Stimulated activated CD4-positive, alpha-beta T cell treated with anti-CD3 and anti-CD28 coated beads, Interleukin-1b, Interleukin-23, amount 100 ng/mL, for 24 hours (primary cell): Measurements from ENCODE around the gene TBX2.
A peak's percentile ranks its signal among the peaks of the same experiment; 100 is the strongest.

Experiments
- DNase-seq, 4 experiments: peaks; one replicate each; pipeline ENCODE4 v3.0.0-alpha.2; 2020; ENCODE audit warnings: low read depth in 4 of 4, low spot score in 1 of 4

TBX2 gene

GRCh38 chr17:61402073-61402541, 2.5 kb downstream of the TBX2 start:
- DNase-seq: no peak

GRCh38 chr17:61402978-61403800, 3.5 kb downstream of the TBX2 start:
- DNase-seq: no peak

- no peak for DNase-seq
Measured at GRCh38 chr17:61403801-61404662, 4.4 kb downstream of the TBX2 start.

GRCh38 chr17:61404663-61404912, 4.9 kb downstream of the TBX2 start:
- no peak for DNase-seq

- DNase-seq: no peak
Measured at GRCh38 chr17:61404913-61405685, 5.5 kb downstream of the TBX2 start.

- no peak for DNase-seq
Measured at GRCh38 chr17:61405686-61406536, 6.3 kb downstream of the TBX2 start.

GRCh38 chr17:61406537-61406845, 6.8 kb downstream of the TBX2 start:
- DNase-seq: no peak

- no peak for DNase-seq
Measured at GRCh38 chr17:61406971-61407911, 7.6 kb downstream of the TBX2 start.

- no peak for DNase-seq
Measured at GRCh38 chr17:61408151-61409041, 8.8 kb downstream of the TBX2 start.

- DNase-seq: no peak
Measured at GRCh38 chr17:61409301-61410112, 9.9 kb downstream of the TBX2 start.

- DNase-seq: peak in 3 of 4 experiments; percentile 50 to 61 (median 58)
Measured at GRCh38 chr17:61410141-61411010, 10.7 kb downstream of the TBX2 start.

- no peak for DNase-seq
Measured at GRCh38 chr17:61411011-61411260, 11.3 kb downstream of the TBX2 start.

- DNase-seq: no peak
Measured at GRCh38 chr17:61411261-61412142, 11.9 kb downstream of the TBX2 start.

GRCh38 chr17:61412143-61412859, 12.7 kb downstream of the TBX2 start:
- DNase-seq: peak; percentile 54 to 66 (median 58)

GRCh38 chr17:61412860-61413660, 13.4 kb downstream of the TBX2 start:
- DNase-seq: no peak
